ENCODE measurements around the gene PRKAG2. TPM values are rescaled to one million over a fixed set of nuclear protein-coding genes. Genes with fewer than 3 reads are reported as not detected.

Gene PRKAG2
- total and polyA plus RNA-seq, 9 donors = 9.3 to 37.7 (median 22.6) TPM

DNA sequence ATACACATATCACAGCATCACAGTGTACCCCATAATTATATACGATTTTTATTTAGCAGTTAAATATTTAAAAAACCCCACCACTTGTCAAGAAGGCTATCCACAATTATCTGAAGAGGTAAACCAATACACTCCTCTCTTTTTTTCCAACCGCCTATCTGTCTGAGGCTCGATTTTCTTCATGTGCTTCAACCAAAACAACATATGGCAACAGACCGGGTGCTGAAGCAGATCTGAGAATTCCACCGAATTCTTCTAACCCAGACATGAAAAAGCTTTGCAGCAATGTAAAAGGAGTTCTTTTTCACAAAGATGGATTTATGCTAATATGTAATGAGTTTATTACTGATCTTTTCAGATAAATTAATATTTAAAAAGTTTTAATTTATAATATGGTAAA, 224.8 kb downstream of the PRKAG2 start:
- no peak for DNase-seq
- WGBS, 3 donors = 35 to 73% (median 49%) methylated on average over 5 of the region's 5 CpGs
- no peak for TF ChIP-seq EP300 (IDR thresholded peaks at IDR 0.05)
- TF ChIP-seq, protein P1, sequence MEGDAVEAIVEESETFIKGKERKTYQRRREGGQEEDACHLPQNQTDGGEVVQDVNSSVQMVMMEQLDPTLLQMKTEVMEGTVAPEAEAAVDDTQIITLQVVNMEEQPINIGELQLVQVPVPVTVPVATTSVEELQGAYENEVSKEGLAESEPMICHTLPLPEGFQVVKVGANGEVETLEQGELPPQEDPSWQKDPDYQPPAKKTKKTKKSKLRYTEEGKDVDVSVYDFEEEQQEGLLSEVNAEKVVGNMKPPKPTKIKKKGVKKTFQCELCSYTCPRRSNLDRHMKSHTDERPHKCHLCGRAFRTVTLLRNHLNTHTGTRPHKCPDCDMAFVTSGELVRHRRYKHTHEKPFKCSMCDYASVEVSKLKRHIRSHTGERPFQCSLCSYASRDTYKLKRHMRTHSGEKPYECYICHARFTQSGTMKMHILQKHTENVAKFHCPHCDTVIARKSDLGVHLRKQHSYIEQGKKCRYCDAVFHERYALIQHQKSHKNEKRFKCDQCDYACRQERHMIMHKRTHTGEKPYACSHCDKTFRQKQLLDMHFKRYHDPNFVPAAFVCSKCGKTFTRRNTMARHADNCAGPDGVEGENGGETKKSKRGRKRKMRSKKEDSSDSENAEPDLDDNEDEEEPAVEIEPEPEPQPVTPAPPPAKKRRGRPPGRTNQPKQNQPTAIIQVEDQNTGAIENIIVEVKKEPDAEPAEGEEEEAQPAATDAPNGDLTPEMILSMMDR (IDR thresholded peaks at IDR 0.05) = no peak
- no peak for TF ChIP-seq POLR2A (IDR thresholded peaks at IDR 0.05)
- intact Hi-C loops (cut with DNase I) = no loop called here
- Histone ChIP-seq H3K27me3 (no peaks in the 10 kb centered on the region), H3K36me3 (no peaks in the 10 kb centered on the region), H3K27ac (no peak overlapping the region), H3K4me3 (no peak overlapping the region), H3K4me1 (ENCODE audit: insufficient read depth) (peaks cover 3% of the 10 kb centered on the region), H3K9me3 (no peaks in the 10 kb centered on the region)

DNA sequence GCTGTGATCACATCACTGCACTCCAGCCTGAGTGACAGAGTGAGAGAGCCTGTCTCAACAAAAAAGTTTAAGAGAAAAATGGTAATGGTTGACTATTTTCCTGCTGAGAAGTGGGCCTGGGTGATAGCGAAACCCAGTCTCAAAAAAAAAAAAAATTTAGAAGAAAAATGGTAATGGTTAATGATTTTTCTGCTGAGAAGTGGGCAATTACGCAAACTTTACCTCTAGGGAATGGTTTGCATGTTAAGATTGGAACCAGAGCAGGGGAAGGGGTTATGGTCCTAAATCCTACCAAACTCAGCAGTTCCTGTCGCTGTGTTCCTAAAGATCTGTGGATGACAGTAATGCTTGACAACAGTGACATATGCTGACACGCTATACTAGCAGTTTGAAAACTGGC, 226.8 kb downstream of the PRKAG2 start:
- TF ChIP-seq POLR2A (IDR thresholded peaks at IDR 0.05) (no peak), EP300 (IDR thresholded peaks at IDR 0.05) (no peak)
- TF ChIP-seq, protein P1 (IDR thresholded peaks at IDR 0.05) = no peak
- 96 to 99% (median 96%) methylated on average over 4 of the region's 4 CpGs for WGBS, 3 donors
- Histone ChIP-seq H3K4me1 (ENCODE audit: insufficient read depth) (peaks cover 3% of the 10 kb centered on the region), H3K36me3 (no peaks in the 10 kb centered on the region), H3K4me3 (no peak overlapping the region), H3K9me3 (no peaks in the 10 kb centered on the region), H3K27me3 (no peaks in the 10 kb centered on the region), H3K27ac (no peak overlapping the region)
- intact Hi-C loops (cut with DNase I) = no loop called here
- DNase-seq = no peak

DNA sequence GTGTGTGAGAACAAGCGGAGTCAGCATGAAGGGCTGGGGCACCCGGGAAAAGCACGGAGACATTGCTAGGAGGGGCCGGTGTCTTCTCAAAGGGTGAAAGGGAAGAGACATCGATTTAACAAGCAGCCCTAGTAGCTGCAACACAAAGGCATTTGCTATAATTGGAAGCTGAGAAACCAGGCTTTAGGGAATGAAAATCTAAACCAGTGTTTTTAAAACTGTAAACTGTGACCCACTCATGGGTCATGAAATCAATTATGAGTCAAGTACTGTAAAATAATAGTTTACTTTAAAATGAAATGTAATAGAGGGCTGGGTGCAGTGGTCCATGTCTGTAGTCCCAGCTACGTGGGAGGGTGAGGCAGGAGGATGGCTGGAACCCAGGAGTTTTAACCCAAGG, 228.5 kb downstream of the PRKAG2 start:
- TF ChIP-seq POLR2A (IDR thresholded peaks at IDR 0.05) = no peak
- no peak for TF ChIP-seq EP300 (IDR thresholded peaks at IDR 0.05)
- TF ChIP-seq, protein P1 (IDR thresholded peaks at IDR 0.05) = no peak
- H3K27ac ChIP-seq = no peak overlapping the region
- intact Hi-C loops (cut with DNase I) = no loop called here

DNA sequence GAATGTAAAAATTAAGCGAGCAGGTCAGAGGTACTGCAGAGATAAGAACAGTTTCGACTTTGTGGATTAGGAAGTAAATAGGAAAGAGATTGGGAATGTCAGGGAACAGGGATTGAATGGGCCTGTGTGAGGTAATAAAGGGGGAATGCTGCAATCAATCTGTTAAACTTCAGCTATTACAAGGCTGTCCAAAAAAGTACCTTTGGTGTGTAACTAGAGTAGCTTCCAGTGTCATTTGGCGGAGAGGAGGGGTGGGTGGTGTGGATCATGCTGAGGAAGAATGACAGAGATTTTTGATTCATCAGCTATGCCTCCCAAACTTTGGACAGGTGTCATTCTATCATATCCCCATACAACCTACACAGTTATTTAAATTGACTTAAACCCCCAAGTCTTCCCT, 229.0 kb downstream of the PRKAG2 start:
- H3K27ac ChIP-seq = no peak overlapping the region
- no peaks in the 10 kb centered on the region for H3K9me3 ChIP-seq
- intact Hi-C loops (cut with DNase I) = no loop called here
- no peaks in the 10 kb centered on the region for H3K27me3 ChIP-seq
- H3K4me1 ChIP-seq (ENCODE audit: insufficient read depth) = peaks cover 3% of the 10 kb centered on the region
- no peak overlapping the region for H3K4me3 ChIP-seq
- TF ChIP-seq, protein P1 (IDR thresholded peaks at IDR 0.05) = no peak
- TF ChIP-seq EP300 (IDR thresholded peaks at IDR 0.05) (no peak), POLR2A (IDR thresholded peaks at IDR 0.05) (no peak)
- no peaks in the 10 kb centered on the region for H3K36me3 ChIP-seq
- DNase-seq = no peak
- WGBS, 3 donors = 87 to 91% (median 88%) methylated on average over 3 of the region's 3 CpGs

More for the DNA sequence above, 228.5 kb downstream of the PRKAG2 start:
- Histone ChIP-seq H3K4me1 (ENCODE audit: insufficient read depth) (peaks cover 3% of the 10 kb centered on the region), H3K4me3 (no peak overlapping the region), H3K36me3 (no peaks in the 10 kb centered on the region), H3K9me3 (no peaks in the 10 kb centered on the region), H3K27me3 (no peaks in the 10 kb centered on the region)
- DNase-seq = no peak
- 82 to 93% (median 86%) methylated on average over 6 of the region's 6 CpGs for WGBS, 3 donors
